Measurements from ENCODE around the gene TUSC1.
A peak's percentile ranks its signal among the peaks of the same experiment; 100 is the strongest.
"Not testable (repeated sequence)": the region's sequence is repeated elsewhere in the genome, so short reads cannot be mapped to it uniquely, and the experiment has no call there.

TUSC1 gene

DNA sequence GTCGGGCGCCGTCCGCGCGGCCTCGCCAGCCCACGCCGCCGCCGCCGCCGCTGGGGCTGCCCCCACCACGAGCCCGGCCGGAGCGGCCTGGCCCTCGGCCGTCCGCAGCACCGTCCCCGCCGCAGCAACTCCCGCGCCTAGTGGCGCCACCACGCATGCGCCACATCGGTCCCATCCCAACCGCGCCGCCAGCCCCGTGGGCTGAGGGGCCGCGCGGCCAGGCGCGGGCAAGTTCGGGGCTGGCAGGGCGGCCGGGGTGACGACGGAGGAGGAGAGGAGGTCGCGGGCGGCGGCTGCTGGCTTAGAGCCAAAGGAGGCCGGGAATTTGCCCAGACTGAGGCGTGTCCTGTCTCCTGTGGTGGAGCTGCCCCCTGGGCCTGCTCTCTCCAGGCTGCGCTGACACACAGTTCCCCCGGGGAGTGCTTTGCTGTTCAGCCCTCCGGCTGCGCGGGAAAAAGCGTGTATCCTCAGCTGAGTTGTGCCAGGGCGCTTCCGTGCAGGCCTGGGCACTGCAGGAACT lies at the start of gene TUSC1:
Gene TUSC1 (minus strand): TSS at position 298 of the 520 bp plus-strand sequence. CDS start 132 bp downstream, at position 166.
- peak; percentile 78 for DNase-seq (ENCODE audit: low spot score)

DNA sequence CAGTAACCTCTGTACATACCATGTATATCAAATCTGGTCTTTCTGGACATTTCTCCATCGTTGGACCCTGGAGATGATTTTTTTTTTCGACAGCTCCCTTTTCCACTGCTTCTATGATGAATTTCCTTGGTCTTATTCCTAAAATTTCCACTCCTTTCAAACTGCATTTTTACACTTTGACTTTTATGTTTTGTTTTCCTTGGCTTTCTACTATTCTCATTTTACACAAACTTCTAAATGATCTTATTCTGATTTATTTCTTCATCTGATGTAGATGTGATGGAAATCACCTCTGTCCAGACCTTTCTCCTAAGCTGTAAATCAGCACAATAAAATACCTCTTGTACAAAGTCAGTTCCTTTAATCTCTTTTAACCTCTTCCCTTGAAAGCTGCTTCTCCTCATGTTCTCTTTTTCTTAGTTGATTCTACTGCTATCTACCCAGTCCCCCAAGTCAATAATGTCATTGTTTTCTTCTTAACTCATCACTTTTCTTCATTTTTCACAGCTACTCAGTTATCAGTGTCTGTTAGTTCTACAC lies 48.7 kb upstream of the TUSC1 start:
- no peak for DNase-seq (ENCODE audit: low spot score)

DNA sequence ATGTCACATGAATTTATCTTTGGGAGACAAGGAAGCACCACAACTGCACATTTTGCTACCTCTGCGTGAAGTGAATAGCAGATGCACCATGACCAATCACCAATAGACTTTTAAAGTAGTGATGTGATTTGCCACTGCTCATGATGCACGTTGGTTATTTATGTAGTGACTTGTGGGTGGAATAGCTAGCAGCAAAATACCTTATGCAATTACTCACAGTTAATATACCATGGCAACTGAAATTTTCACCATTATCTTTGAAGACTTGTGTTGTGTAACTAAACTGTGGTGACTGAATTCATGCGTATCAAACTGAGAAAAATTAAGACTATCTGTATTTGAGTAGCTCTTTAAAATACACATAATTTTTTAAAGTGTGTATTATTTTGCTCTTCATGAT lies 46.2 kb upstream of the TUSC1 start:
- DNase-seq (ENCODE audit: low spot score): peak; percentile 19

DNA sequence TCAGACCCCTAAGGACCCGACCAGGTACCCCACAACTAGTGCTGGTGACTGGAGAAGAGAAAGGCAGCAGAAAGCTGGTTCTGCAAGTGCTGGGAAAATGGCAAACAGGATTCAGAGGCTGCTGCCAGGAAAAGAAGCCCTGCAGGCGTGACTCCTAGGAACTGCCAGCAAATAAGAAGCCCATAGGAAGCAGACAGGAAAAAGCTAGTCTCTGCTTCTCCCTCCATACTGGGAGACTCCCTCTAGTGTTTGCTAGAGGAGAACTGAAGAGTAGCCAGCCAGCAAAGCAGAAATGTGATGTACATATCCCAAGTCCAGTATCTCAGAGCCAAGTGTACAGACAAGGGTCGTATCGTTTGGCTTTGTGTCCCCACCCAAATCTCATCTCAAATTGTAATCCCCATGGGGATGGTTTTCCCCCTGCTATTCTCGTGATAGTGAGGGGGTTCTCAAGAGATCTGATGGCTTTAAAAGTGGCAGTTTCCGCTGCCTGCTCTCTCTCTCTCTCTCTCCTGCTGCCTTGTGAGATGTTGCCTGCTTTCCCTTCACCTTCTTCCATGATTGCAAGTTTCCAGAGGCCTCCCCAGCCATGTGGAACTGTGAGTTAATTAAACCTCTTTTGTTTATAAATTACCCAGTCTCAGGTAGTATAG lies 38.1 kb upstream of the TUSC1 start:
- peak; percentile 66 for DNase-seq (ENCODE audit: low spot score)

DNA sequence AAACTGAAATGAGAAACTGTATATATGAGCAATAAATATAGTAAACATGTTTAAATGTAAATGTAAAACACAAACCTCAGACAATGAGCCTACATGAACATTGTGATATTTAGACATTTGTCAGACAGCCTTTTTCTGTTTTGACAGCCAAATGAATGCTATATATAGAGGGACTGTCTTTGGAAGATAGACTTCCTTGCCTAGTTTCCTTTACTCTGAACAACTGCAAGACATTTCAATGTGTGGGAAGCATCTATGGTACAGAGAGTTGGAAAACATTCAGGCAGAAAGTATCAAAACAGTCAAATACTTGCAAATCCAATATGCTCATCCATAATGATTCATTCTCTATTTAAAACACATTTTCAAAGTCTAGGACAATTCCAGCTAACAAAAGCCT lies 31.7 kb upstream of the TUSC1 start:
- no peak for DNase-seq (ENCODE audit: low spot score)

DNA sequence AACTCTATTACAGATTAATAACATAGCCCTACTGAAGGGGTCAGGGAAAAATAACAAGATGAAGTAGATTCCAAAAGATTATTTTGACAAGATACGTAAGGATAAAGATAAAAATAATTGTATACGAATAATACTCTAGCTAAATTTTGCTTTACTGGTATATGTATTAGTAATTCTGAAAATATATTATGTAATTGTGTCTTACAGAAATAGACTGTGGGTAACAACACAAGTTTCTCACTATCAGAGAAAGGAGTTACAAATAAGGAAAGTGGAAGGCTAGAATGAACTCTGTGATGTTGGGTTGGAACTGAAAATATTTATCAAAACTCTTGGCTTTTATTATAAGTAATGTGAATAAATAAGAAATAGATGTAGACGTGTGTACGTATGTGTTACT lies 26.6 kb upstream of the TUSC1 start:
- no peak for DNase-seq (ENCODE audit: low spot score)

DNA sequence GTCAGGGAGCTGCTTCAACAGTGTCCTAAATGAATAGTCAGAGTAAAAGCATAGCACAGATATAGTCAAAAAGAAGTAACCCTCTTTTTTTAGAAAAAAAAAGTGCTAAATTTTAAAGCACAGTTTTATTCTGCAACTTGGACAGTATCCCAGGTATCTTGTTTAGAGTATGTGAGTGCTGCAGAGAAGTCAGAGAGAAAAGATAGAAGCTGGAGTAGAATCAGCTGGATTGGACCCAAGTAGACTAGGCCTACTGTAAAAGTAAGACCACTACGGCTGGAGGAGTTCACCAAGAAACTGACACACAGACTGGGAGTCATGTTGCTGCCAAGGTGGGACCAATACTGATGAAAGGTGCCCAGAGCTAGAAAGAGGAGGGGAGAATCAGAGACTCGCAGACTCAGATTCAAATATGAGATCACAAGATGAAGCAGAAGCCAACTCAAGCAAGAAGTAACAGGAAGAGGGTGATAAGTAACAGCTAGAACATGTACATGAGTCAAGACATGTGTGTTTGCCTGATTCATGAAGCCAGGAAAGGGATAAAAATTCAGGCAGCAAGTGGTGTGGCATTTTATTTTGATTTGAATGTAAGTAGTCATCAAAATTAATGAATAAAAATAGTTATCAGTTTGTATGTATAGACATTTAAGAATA lies 25.6 kb upstream of the TUSC1 start:
- no peak for DNase-seq (ENCODE audit: low spot score)

DNA sequence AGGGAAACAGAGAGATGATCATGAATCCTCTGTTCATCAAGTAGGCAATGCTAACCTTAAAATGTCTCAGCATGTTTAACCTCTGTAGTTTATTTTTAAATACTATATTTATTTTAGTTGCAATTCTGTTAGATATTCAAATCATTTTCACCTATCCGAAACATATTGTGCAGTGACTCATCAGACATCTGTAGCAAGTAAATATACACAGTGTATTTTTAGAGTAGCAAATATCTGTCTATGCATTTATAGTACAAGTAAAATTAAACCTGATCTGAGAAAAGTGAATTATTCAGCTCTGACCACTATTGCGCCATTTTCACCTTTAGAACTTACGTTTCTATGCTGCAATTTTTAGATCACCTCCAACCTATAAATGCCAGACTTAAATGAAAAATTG lies 24.3 kb upstream of the TUSC1 start:
- DNase-seq (ENCODE audit: low spot score): no peak

DNA sequence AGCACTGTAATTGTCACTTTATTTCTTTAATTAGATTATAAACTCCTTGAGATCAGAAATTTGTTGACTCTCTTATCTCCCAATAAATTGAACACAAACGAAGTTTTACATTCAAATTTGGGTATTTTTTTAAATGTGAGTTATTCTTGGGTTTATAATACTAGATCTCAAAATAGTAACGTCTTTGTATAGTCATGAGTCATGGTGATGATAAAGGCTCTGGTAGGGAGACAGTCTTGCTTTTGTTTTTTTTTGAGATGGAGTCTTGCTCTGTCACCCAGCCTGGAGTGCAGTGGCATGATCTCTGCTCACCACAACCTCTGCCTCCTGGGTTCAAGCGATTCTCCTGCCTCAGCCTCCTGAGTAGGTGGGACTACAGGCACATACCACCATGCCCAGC lies 22.7 kb upstream of the TUSC1 start:
- peak; percentile 22 for DNase-seq (ENCODE audit: low spot score)

DNA sequence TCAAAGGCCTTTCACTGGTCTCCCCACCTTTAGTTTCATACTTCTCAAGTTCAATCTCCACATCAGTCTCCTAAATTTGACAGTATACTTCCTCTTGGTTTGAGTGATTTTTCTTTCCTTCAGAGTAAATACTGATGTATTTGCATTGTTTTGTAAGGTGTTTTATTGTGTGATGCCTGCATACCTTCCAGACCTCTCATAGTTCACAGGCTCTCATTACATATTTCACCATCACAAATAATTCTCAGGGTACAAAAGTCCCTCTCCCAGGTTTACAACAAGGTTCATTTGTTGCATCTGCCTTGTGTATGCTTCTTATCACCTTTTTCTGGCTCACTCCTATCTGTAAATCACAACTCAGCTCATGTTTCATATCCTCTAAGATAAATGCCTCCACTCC lies 22.2 kb upstream of the TUSC1 start:
- DNase-seq (ENCODE audit: low spot score): no peak

DNA sequence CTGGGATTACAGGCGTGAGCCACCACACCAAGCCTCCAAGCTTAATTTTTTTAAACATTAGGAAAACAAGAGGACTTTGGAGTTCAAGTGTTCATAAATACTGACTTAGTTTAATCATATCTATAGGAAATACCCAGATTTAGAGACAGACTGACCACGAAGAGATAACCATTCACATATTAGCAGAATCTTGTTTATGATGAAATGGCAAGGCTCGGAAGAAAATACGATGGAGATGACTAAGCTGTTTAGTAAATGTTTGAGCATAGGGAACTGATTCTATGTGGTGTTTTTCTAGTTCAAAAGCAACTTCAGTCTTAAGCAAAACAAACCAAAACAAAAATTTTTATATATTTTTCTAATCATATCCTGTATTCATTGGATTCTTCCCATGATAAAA lies 13.5 kb upstream of the TUSC1 start:
- DNase-seq (ENCODE audit: low spot score): no peak

DNA sequence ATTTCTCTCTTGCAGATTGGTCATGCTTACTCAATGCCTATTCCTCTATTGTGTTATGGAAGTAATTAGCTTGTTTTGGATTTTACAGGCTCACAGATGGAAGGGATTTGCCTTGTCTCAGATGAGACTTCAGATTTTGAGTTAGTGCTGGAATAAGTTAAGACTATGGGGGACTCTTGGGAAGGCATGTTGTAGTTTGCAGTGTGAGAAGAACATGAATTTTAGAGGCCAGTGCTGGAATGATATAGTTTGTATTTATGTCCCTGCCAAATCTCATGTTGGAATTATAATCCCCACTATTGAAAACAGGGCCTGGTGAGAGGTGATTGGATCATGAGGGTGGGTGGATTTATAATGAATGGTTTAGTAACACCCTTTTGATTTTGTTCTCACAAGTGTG lies 6.1 kb upstream of the TUSC1 start:
- no peak for DNase-seq (ENCODE audit: low spot score)

DNA sequence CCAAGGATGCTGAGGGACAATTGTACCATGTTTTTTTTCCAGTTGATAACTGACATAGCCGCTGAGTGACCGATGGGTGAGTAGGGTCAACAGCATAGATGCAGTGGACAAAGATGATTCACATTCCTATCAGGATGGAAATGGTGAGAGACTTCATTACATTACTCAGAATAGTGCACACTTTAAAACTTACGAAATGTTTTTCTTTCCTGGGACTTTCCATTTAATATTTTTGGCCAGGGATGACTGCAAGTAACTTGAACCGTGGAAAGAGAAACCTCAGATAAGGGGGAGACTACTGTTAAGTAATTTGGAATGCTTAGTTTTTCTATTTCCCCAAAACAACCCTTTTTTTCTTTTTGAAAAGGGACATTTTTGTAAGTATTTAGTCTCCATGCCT lies 3.0 kb upstream of the TUSC1 start:
- DNase-seq (ENCODE audit: low spot score): peak; percentile 16

DNA sequence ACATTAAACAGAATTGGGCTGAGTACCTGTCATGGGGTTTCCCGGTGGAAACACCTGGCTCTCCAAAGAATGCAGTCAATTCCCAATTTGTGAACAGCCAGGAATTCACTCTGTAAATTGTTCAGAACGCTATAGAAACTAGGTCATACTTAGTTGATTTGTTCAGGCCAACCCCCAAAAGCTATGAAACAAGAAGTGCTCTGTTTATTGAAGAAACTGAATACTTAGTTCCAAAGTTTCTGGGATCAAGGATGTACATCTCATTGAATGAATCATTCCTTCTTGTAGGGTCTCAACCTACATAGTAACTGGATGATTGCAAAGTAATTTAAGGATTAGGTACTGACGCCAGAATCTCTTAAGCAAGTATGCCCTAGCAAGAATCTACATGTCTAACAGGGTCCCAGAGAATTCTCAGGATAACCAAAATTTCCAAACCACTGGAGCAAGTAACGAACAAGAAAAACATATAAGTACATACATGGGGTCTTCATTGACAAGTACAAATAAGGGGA lies 659 bp upstream of the TUSC1 start:
- no peak for DNase-seq (ENCODE audit: low spot score)

DNA sequence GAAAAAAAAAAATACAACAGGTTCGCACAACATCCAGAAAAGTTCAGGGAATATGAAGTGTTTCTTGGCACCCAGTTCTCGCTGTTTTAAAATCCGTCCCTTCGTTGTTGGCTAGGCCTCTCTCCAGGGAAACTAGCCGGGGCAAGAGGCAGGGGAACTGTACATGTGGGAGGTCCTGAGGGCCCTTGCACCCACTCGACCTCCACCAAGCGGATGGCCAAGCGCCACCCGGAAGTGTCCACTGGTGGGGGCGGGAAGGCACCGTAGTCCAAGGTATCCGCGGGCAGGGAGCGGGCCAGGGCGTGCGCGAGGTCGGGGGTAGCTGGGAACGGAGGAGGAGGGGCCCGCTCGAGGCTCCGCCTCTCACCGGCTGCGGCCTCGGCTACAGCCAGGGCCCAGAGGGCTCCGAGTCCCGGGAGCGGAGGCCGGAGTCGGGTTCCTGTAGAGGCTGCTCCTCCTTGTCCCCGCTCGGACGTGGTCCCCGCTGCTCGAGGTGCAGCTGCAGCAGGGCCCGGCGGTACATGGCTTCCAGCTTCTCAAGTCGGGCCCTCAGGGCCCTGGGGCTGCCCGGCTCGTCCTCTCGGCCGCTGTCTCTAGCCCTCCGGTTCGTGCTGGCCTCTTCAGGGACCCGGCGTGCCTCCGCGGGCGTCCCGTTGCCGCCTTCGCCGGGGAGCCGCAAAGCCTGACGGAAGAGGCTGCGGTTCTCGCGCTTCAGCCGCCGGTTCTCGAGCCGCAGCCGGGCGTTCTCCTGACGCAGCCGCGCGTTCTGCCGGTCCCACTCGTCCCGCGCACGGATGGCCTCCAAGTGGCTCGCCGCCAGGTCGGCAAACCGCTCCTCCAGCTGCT lies 720 bp downstream of the TUSC1 start:
- peak; percentile 70 for DNase-seq (ENCODE audit: low spot score)

DNA sequence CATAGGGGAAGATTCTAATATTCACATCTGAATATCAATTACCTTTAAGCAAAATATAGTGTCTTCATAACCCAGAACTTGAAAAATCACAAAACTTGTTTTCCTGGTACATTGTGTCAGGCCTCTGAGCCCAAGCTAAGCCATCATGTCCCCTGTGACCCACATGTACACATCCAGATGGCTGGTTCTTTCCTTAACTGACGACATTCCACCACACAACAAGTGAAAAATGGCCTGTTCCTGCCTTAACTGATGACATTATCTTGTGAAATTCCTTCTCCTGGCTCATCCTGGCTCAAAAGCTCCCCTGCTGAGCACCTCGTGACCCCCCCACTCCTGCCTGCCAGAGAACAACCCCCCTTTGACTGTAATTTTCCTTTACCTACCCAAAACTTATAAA lies 2.4 kb downstream of the TUSC1 start:
- DNase-seq (ENCODE audit: low spot score): not testable (repeated sequence)

DNA sequence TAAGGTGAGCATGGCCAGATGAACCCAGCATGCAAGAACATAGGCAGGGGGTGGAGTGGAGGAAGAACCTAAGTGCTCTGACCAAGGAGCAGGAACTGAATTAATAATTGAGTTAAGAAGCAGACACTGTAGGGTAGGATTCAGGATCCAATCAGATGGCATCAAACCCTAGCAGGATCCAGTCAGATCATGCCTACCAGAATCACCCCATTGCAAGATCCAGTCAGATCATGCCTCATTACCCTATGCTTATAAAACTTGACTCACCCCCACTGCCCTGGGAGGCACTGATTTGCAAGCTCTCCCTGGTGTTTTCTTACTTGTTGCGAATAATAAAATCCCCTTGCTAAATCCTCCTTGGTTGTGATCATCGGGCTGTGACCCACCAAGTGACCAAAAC lies 19.7 kb downstream of the TUSC1 start:
- no peak for DNase-seq (ENCODE audit: low spot score)

DNA sequence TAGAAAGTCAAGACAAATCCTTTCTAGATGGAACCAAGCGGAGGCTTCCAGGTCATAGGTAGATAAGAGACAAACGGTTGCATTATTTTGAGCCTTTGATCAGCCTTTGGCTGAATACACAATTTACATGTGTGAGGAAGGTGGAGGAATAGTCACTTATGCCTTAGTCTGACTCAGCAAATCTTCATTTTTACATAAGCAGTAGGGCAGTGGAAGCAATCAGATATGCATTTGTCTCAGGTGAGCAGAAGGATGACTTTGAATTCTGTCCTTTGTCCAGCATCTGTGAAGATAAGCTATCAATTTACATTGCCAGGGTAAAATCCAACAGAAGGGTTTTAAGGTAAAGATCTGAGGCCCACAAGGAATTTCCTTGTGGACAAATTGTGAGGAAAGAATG lies 23.8 kb downstream of the TUSC1 start:
- no peak for DNase-seq (ENCODE audit: low spot score)

DNA sequence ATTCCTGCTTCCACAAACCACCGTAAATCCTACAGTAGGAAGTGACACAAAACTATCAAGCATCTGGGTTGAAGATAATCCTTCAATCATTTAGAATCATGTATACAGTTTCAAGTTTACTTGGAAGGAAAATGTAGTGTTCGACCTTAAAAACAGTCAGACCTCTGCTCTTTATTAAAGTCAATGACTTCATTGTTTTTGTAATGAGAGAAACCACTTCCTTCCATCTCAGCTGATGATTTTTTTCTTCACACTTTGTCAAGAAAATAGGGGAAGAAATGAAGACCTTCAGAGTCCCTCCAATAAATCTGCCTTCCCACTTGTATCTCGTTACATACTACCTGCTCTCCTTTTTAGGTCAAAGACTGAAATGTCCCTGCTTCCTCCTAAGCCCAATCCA lies 30.1 kb downstream of the TUSC1 start:
- DNase-seq (ENCODE audit: low spot score): no peak

DNA sequence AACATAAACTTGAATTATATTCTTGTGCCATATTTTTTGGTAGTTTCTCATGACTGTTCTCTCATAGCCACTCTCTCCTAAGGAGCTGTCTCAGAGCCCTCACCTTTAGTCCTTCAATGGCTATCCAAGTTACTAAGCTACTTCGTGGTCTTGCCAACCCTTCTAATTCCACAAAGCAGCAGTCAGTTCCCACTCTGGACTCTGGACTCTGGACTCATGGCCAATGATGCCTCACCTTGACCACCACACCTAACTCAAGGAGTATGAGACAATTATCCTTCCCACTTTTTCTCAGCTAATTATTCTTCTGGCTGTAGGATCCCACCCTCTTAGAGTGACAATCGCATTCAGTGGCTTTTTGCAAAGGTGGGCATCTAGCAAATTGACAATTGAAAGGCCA lies 42.2 kb downstream of the TUSC1 start:
- DNase-seq (ENCODE audit: low spot score): no peak

DNA sequence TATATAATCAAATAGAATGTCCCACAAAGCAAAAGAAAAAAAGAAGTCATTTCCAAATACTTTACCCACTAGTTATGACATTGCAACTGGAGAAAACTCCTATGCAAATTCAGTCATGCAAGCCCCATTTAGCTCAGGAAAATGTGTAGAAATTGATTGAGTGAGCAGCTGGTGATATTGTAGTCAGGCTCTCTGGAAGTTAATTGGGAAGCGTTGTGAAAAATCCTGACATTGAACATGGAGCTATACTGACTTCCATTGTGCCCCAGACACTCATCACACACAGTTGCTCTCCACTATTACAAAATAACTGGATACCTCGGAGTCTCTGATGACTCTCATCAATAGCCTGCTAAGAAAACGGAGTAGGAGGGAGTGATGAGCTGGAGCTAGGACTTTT lies 49.0 kb downstream of the TUSC1 start:
- no peak for DNase-seq (ENCODE audit: low spot score)

Data from hepatic stellate cell (primary cell).